GM12864 (cell line): ENCODE measurements around the gene NTN4.
"Not testable (repeated sequence)": the region's sequence is repeated elsewhere in the genome, so short reads cannot be mapped to it uniquely, and the experiment has no call there.

Experiments
- DNase-seq: peaks from one replicate; pipeline ENCODE4 v3.0.0-alpha.2; 2011; ENCODE audit warnings: low read depth
- H3K4me3 ChIP-seq: 2 replicates; pipeline ENCODE4 v1.5.1; 2011; ENCODE audit warnings: mild to moderate bottlenecking, low read depth, low read length, control low read depth
- TF ChIP-seq, protein P1 (sequence below): IDR thresholded peaks from 2 replicates; pipeline ENCODE4 v1.5.1; 2011; ENCODE audit warnings: low read depth, mild to moderate bottlenecking, moderate library complexity, low read length, control low read depth, inconsistent platforms; ENCODE audit errors: missing control alignments

NTN4 gene

GRCh38 chr12:95681210-95681765, 109.3 kb downstream of the NTN4 start:
- H3K4me3 ChIP-seq, result no peak overlapping the region
- TF ChIP-seq, protein P1, sequence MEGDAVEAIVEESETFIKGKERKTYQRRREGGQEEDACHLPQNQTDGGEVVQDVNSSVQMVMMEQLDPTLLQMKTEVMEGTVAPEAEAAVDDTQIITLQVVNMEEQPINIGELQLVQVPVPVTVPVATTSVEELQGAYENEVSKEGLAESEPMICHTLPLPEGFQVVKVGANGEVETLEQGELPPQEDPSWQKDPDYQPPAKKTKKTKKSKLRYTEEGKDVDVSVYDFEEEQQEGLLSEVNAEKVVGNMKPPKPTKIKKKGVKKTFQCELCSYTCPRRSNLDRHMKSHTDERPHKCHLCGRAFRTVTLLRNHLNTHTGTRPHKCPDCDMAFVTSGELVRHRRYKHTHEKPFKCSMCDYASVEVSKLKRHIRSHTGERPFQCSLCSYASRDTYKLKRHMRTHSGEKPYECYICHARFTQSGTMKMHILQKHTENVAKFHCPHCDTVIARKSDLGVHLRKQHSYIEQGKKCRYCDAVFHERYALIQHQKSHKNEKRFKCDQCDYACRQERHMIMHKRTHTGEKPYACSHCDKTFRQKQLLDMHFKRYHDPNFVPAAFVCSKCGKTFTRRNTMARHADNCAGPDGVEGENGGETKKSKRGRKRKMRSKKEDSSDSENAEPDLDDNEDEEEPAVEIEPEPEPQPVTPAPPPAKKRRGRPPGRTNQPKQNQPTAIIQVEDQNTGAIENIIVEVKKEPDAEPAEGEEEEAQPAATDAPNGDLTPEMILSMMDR, result no peak
- DNase-seq, result no peak

DNA sequence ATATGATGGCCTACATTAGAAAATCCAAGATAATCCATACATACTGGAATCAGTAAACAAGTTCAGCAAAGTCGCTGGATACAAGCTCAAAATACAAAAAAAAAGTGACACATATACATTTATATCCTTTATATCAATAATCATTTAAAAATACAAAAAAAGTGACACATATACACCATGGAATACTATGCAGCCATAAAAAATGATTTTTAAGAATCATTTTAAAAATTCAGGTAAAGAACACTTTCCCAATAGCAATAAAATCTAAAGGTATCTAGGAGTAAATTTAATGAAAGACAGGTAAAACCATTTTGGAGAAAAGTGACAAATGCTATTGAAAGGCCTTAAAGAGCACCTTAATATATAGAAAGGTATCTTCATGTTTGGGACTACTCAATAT, 111.9 kb downstream of the NTN4 start:
- TF ChIP-seq, protein P1, result no peak
- no peak for DNase-seq
- H3K4me3 ChIP-seq, result no peak overlapping the region

- DNase-seq, H3K4me3 ChIP-seq: not testable (repeated sequence)
Measured at GRCh38 chr12:95677782-95678181, 112.8 kb downstream of the NTN4 start.

DNA sequence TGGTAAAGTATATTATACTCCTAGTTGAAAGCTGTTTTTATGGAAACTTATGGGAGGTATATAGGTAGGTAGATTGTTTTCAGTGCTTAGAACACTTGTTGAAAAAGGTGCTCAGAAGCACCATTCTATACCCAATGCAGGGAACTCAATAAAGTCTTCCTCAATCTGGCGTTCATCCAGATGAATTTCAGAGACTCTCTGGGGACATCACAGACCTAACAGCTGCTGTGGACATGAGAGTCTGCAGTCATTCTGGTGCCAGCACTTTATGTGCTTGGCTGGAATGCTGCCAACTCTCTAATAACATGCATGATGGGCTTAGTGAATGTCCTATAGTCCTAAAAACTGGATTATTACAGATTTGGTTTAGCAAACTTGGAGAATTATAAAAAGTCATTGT, 115.9 kb downstream of the NTN4 start:
- no peak overlapping the region for H3K4me3 ChIP-seq
- no peak for DNase-seq
- TF ChIP-seq, protein P1, result no peak

DNA sequence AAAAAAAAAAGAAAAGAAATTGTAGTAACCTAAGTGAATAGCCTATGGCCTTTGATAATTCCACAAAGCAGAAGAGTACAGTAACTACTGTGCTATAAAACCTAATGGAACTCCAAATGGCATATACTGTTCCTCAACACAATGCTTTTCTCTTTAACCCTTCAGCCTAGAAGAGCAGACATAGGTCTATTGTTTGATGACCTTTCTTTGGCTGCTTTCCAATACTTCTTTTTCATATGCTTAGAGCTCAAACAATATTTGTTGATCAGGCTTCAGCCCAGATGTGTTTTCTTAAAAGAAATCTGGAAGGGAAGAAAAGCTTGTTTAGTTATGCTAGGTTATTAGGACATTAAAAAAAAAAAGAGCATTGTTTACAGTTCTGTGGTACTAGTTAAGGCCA, 116.4 kb downstream of the NTN4 start:
- DNase-seq, result no peak
- TF ChIP-seq, protein P1, result no peak
- H3K4me3 ChIP-seq, result no peak overlapping the region

- TF ChIP-seq, protein P1, result no peak
- DNase-seq, result no peak
- H3K4me3 ChIP-seq, result no peak overlapping the region
Measured at GRCh38 chr12:95673576-95673975, 117.0 kb downstream of the NTN4 start.

DNA sequence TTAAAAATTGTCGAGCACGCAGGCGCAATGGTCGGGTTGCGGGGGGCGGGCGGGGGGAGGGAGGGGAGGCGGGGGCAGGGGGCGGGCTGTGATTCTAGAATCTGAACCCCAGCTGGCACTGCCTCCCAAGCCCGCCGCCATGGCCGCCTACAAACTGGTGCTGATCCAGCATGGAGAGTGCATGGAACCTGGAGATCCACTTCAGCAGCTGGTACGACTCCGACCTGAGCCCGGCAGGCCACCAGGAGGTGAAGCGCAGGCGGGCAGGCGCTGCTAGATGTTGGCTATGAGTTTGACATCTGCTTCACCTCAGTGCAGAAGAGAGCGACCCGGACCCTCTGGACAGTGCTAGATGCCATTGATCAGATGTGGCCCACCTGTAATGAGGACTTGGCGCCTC, 118.4 kb downstream of the NTN4 start:
- TF ChIP-seq, protein P1, result no peak
- H3K4me3 ChIP-seq, result no peak overlapping the region
- DNase-seq, result no peak

DNA sequence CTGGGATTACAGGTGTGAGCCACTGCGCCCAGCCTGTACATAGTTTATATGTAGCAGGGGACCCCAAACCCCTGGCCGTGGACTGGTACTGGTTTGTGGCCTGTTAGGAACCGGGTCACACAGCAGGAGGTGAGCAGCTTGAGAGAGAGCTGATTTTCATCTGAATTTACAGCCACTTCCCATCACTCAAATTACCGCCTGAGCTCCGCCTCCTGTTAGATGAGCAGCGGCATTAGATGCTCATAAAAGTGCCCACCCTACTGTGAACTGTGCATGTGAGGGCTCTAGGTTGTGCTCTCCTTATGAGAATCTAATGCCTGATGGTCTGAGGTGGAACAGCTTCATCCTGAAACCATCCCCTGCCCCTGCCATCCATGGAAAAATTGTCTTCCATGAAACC, 119.3 kb downstream of the NTN4 start:
- TF ChIP-seq, protein P1, result no peak
- no peak overlapping the region for H3K4me3 ChIP-seq
- DNase-seq, result no peak
